CD4-positive, alpha-beta T cell (primary cell): ENCODE data around the gene GPAT2. TPM values are rescaled to one million over a fixed set of nuclear protein-coding genes. Genes with fewer than 3 reads are reported as not detected.
"Not testable (repeated sequence)": the region's sequence is repeated elsewhere in the genome, so short reads cannot be mapped to it uniquely, and the experiment has no call there.

Experiments
- ATAC-seq: fragments of 200-7000 bp; cut with Tn5 transposase; one replicate; pipeline ENCODE4 v1.10.0; 2022; ENCODE audit warnings: mild to moderate bottlenecking; ENCODE audit not compliant: poor library complexity
- CTCF ChIA-PET: fragments of 350-600 bp; sonication (Branson Sonifier 250); formaldehyde crosslinking; loops from one replicate; lab custom pipeline; 2021; ENCODE audit warnings: antibody characterized with exemption, inconsistent platforms; lab: Charles Lee
- POLR2A ChIA-PET: fragments of 350-600 bp; sonication (Branson Sonifier 250); formaldehyde crosslinking; loops from one replicate; lab custom pipeline; 2021; ENCODE audit warnings: antibody characterized with exemption, inconsistent platforms; lab: Charles Lee
- DNase-seq, 14 experiments: peaks; one replicate each; pipeline ENCODE4 v3.0.0-alpha.2; 2013 to 2020; ENCODE audit warnings: mixed read lengths in 2 of 14
- H3K27ac ChIP-seq, 2 donors: one replicate each; pipeline versions ENCODE4 v1.5.1 to v1.7.0; 2013; ENCODE audit warnings: low read length in 2 of 2, low read depth in 1 of 2, mild to moderate bottlenecking in 1 of 2
- H3K27me3 ChIP-seq, 2 experiments: 1 replicate in 1 of 2; 2 replicates in 1 of 2; pipeline versions ENCODE4 v1.6.1 to v1.7.0; 2013; ENCODE audit warnings: low read length in 2 of 2, control low read depth in 1 of 2, mild to moderate bottlenecking in 1 of 2, moderate library complexity in 1 of 2; ENCODE audit not compliant: insufficient read depth in 2 of 2, control insufficient read depth in 1 of 2
- H3K36me3 ChIP-seq: one replicate; pipeline ENCODE4 v1.6.1; 2013; ENCODE audit warnings: low read length, control low read depth; ENCODE audit not compliant: insufficient read depth
- H3K4me1 ChIP-seq: one replicate; pipeline ENCODE4 v1.6.1; 2013; ENCODE audit warnings: low read length, control low read depth; ENCODE audit not compliant: insufficient read depth
- H3K4me3 ChIP-seq: one replicate; pipeline ENCODE4 v1.5.1; 2013; ENCODE audit warnings: mild to moderate bottlenecking, low read length, moderate library complexity
- H3K9me3 ChIP-seq, 2 experiments: 1 replicate in 1 of 2; 2 replicates in 1 of 2; pipeline versions ENCODE4 v1.6.1 to v1.7.0; 2013; ENCODE audit warnings: low read length in 2 of 2, mild to moderate bottlenecking in 2 of 2, control low read depth in 1 of 2, moderate library complexity in 1 of 2; ENCODE audit not compliant: control insufficient read depth in 1 of 2, insufficient read depth in 1 of 2
- H3K27ac Mint-ChIP-seq: one replicate; pipeline ENCODE4 v1.8.0; 2020; ENCODE audit warnings: mixed read lengths
- H3K27me3 Mint-ChIP-seq: one replicate; pipeline ENCODE4 v1.8.0; 2021; ENCODE audit warnings: mixed read lengths
- H3K36me3 Mint-ChIP-seq: one replicate; pipeline ENCODE4 v1.8.0; 2021; ENCODE audit warnings: low read depth, mixed read lengths
- H3K4me1 Mint-ChIP-seq: one replicate; pipeline ENCODE4 v1.8.0; 2021; ENCODE audit warnings: low read depth, mixed read lengths
- H3K4me3 Mint-ChIP-seq: one replicate; pipeline ENCODE4 v1.8.0; 2020; ENCODE audit warnings: mild to moderate bottlenecking, mixed read lengths
- H3K9me3 Mint-ChIP-seq: one replicate; pipeline ENCODE4 v1.8.0; 2020; ENCODE audit warnings: mixed read lengths
- intact Hi-C, 2 experiments: fragments of 100-400 bp; cut with DNase I in 1 of 2; cut with micrococcal nuclease in 1 of 2; formaldehyde crosslinking; loops; one replicate each; pipeline versions ENCODE4 v1.15.1 to v1.9.0; 2023 to 2025; cut with DNase I, micrococcal nuclease
- total RNA-seq, 174 experiments: library from RNA in 2 of 174; stranded (reverse) in 2 of 174; gene quantifications; one replicate each; pipeline ENCODE4 v1.2.3 and lab custom pipeline; 2021 to 2026

Gene GPAT2
- total RNA-seq, 2 experiments from 2014 or later, result 1.3 to 2.0 TPM

GRCh38 chr2:96061197-96061817 lies 26.6 kb upstream of the GPAT2 start:
- H3K27me3 Mint-ChIP-seq, H3K9me3 ChIP-seq, H3K4me1 Mint-ChIP-seq, POLR2A ChIA-PET, H3K36me3 ChIP-seq, CTCF ChIA-PET, H3K4me3 ChIP-seq, H3K4me3 Mint-ChIP-seq, H3K36me3 Mint-ChIP-seq, H3K4me1 ChIP-seq, ATAC-seq, H3K9me3 Mint-ChIP-seq, DNase-seq, H3K27ac Mint-ChIP-seq, H3K27me3 ChIP-seq, H3K27ac ChIP-seq: not testable (repeated sequence)
- intact Hi-C loops, result loop anchor here in 1 of 2 experiments (10.0 kb wide), 2 partner anchors 1583 to 1633 kb away; partner anchors contain the start of gene COX5B

- not testable (repeated sequence) for H3K4me1 ChIP-seq
- intact Hi-C loops, result loop anchor here in 1 of 2 experiments (10.0 kb wide), 2 partner anchors 1584 to 1634 kb away; partner anchors contain the start of gene COX5B
These were observed 25.6 kb upstream of the GPAT2 start for GRCh38 chr2:96060325-96060724.

DNA sequence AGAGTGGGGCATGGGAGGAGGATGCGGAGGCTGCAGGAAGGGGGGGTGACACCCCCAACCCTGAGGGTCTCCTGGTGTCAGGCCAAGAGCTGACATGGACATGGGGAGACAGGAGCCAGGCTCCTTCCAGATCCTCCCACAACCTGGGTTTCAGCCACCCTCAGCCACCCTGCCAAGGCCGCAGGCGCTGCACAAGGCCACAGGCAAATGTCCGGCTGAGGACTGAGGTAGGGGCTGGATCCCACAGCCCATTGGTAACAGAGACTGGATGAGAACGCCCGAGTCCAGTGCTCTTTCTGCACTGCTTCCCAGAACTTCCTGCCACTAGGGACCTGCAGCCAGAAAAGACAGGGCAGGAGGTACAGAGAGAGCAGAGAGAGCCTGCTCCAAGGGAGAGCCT lies 24.7 kb upstream of the GPAT2 start:
- DNase-seq, ATAC-seq, H3K4me3 ChIP-seq, H3K27me3 Mint-ChIP-seq, H3K4me1 Mint-ChIP-seq, H3K27ac Mint-ChIP-seq, H3K27ac ChIP-seq, POLR2A ChIA-PET, H3K27me3 ChIP-seq, intact Hi-C loops, H3K36me3 ChIP-seq, H3K36me3 Mint-ChIP-seq, H3K9me3 ChIP-seq, H3K4me1 ChIP-seq, H3K4me3 Mint-ChIP-seq, CTCF ChIA-PET, H3K9me3 Mint-ChIP-seq: not testable (repeated sequence)

More at GRCh38 chr2:96060325-96060724, 25.6 kb upstream of the GPAT2 start:
- H3K9me3 Mint-ChIP-seq, H3K36me3 Mint-ChIP-seq, H3K27me3 Mint-ChIP-seq, ATAC-seq, H3K36me3 ChIP-seq, H3K9me3 ChIP-seq, DNase-seq, H3K27ac ChIP-seq, POLR2A ChIA-PET, H3K4me3 ChIP-seq, H3K27ac Mint-ChIP-seq, H3K4me1 Mint-ChIP-seq, H3K27me3 ChIP-seq, CTCF ChIA-PET, H3K4me3 Mint-ChIP-seq: not testable (repeated sequence)

DNA sequence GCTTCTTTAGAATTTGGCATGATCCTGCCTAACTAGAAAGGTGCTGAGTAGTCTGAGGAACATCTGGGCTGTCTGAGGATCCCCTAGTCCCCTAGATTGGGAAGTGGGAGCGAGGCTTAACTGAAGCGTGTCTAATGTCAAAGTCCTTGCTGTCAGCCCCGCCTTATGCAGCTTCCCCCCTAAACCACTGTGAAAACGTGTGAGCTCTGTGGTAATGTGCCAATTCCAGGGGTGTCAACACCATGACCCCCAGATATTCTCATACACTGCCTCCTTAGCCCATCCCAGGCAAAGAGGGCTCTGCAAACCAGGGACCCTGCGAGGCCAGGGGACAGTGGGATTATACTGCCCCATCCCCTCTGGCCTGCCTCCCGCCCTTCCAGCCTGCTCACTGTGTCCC lies 21.1 kb upstream of the GPAT2 start:
- H3K4me1 ChIP-seq, POLR2A ChIA-PET, H3K27ac ChIP-seq, H3K36me3 Mint-ChIP-seq, ATAC-seq, H3K9me3 Mint-ChIP-seq, CTCF ChIA-PET, H3K36me3 ChIP-seq, intact Hi-C loops, H3K4me3 ChIP-seq, H3K9me3 ChIP-seq, H3K27me3 ChIP-seq, H3K4me3 Mint-ChIP-seq, H3K4me1 Mint-ChIP-seq, H3K27me3 Mint-ChIP-seq, H3K27ac Mint-ChIP-seq: not testable (repeated sequence)
- peak in 1 of 14 experiments; percentile 15 for DNase-seq

DNA sequence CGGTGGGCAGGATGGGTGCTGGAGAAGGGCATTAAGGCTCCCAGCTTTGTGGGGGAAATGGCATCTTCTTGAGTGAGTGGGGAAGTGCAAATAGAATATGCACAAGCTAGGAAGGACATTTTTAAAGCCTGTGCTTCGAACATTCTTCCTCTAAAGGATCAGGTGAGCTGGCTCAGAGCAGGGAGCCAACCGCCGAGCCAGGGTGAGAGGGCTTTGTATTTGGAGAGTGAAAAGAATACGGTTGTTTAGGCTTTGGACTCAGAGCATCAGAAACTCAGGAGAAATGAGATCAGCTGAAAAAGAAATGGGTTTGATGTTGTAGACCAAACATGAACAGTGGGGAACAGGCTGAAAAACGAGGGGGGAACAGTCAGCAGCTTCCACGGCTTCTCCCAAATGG lies 19.8 kb upstream of the GPAT2 start:
- H3K9me3 Mint-ChIP-seq, H3K27ac Mint-ChIP-seq, H3K4me1 ChIP-seq, POLR2A ChIA-PET, H3K4me3 Mint-ChIP-seq, H3K27me3 Mint-ChIP-seq, ATAC-seq, H3K36me3 Mint-ChIP-seq, H3K4me3 ChIP-seq, H3K36me3 ChIP-seq, H3K27ac ChIP-seq, H3K9me3 ChIP-seq, H3K4me1 Mint-ChIP-seq, H3K27me3 ChIP-seq, CTCF ChIA-PET, intact Hi-C loops, DNase-seq: not testable (repeated sequence)

- CTCF ChIA-PET, ATAC-seq, H3K27ac ChIP-seq, H3K4me3 ChIP-seq, H3K9me3 ChIP-seq, intact Hi-C loops, H3K27me3 ChIP-seq, H3K4me1 ChIP-seq, H3K4me3 Mint-ChIP-seq, DNase-seq, H3K27me3 Mint-ChIP-seq, H3K36me3 ChIP-seq, H3K4me1 Mint-ChIP-seq, H3K36me3 Mint-ChIP-seq, H3K9me3 Mint-ChIP-seq, POLR2A ChIA-PET, H3K27ac Mint-ChIP-seq: not testable (repeated sequence)
These were observed 18.7 kb upstream of the GPAT2 start for GRCh38 chr2:96053385-96053784.

- CTCF ChIA-PET, H3K9me3 ChIP-seq, POLR2A ChIA-PET, H3K4me1 Mint-ChIP-seq, H3K36me3 Mint-ChIP-seq, H3K4me1 ChIP-seq, H3K27me3 Mint-ChIP-seq, H3K4me3 Mint-ChIP-seq, intact Hi-C loops, H3K27me3 ChIP-seq, ATAC-seq, DNase-seq, H3K27ac ChIP-seq, H3K27ac Mint-ChIP-seq, H3K9me3 Mint-ChIP-seq, H3K36me3 ChIP-seq, H3K4me3 ChIP-seq: not testable (repeated sequence)
These were observed 17.9 kb upstream of the GPAT2 start for GRCh38 chr2:96052632-96053031.
